GM12875 (cell line): Measurements from ENCODE around the gene PIGV.

ENCODE experiments used
- H3K4me3 ChIP-seq: one replicate; pipeline ENCODE4 v1.5.1; 2011; ENCODE audit warnings: low read depth, low read length, control low read depth
- TF ChIP-seq, protein P1 (sequence below): IDR thresholded peaks from 2 replicates; pipeline ENCODE4 v1.5.1; 2011; ENCODE audit warnings: low read depth, mild to moderate bottlenecking, control low read depth, inconsistent platforms, low read length, moderate library complexity, borderline replicate concordance; ENCODE audit not compliant: insufficient read depth

PIGV gene

DNA sequence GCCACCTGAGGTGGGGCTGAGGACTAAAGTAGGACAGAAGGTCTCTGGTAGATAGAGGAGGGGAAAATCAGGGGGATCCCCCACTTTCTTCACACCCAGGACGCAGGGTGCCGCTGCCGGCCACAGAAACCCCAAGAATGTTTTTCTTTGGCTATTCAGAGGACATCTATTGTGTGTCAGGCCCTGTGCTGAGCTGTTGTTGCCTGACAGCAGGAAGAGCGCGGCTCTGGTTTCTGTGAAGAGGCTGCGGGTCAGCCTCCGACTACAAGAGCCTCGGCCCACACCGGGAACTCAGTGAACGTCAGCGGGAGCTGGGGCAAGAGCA lies 407 bp upstream of the PIGV start:
- peak overlapping the region; percentile 52 for H3K4me3 ChIP-seq
- TF ChIP-seq, protein P1, sequence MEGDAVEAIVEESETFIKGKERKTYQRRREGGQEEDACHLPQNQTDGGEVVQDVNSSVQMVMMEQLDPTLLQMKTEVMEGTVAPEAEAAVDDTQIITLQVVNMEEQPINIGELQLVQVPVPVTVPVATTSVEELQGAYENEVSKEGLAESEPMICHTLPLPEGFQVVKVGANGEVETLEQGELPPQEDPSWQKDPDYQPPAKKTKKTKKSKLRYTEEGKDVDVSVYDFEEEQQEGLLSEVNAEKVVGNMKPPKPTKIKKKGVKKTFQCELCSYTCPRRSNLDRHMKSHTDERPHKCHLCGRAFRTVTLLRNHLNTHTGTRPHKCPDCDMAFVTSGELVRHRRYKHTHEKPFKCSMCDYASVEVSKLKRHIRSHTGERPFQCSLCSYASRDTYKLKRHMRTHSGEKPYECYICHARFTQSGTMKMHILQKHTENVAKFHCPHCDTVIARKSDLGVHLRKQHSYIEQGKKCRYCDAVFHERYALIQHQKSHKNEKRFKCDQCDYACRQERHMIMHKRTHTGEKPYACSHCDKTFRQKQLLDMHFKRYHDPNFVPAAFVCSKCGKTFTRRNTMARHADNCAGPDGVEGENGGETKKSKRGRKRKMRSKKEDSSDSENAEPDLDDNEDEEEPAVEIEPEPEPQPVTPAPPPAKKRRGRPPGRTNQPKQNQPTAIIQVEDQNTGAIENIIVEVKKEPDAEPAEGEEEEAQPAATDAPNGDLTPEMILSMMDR = no peak

DNA sequence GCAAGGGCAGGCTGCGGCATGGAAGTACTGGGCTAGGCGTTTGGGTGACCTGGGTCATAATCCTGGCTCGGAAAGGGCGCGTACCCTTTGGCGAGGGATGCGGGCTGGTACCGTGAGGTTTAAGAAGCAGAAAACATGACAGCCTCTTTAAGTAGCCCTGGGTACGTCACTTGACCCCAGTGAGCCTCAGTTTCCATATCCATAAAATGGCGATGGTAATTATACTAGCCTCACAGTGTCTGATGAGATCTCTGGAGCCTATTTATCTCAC lies 700 bp downstream of the PIGV start:
- peak overlapping the region; percentile 52 for H3K4me3 ChIP-seq
- TF ChIP-seq, protein P1 = no peak

DNA sequence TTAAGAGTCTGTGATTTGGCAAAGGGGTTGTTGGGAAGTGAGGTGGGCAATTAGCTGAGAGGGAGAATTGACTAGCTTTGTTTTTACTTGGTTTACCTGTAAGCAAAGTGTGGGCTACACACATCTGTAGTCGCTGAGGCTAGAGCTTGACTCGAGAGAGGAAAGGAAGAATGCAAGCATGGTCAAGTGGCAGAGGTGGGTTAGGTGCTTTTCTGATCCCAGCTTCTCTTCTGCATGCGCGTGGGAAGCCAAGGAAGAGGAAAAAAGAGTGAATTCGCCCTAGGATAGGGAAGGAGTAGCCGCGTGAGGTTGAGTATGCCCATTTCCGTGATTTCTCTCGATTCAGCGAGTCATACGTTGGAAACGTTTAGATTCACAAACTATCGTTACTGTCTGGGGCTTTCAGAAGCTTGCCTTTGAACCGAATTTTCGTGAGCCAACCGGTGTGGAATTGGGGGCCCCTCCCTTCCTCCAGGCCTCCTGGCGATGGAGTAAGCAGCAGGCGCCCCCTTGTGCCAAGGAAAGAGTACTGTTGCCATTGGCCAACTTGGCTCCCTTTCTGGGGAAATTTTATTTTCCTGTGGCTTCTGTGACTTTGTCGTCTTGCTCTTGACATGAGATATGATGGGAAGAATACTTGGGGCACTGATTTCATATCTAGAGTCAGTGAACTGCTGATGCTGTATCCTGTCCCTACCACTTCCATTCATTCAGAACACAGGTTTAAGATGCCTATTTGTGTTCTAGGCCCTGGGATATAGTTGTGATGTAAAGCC lies 1.3 kb downstream of the PIGV start:
- peak overlapping the region; percentile 52 for H3K4me3 ChIP-seq
- TF ChIP-seq, protein P1 = peak; percentile 91

DNA sequence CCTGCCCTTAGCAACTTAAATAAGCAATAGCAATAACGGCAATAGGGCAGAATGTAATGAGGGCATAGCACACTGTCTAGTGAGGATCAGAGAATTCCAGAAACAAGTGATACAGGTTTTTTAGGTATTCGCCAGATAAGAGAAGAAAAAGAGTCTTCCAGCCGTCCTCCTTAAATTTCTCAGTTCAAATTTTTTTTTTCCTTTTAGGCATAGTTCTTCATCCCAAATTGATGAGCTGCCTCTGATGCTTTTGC lies 1.8 kb downstream of the PIGV start:
- H3K4me3 ChIP-seq = no peak overlapping the region
- TF ChIP-seq, protein P1 = no peak

DNA sequence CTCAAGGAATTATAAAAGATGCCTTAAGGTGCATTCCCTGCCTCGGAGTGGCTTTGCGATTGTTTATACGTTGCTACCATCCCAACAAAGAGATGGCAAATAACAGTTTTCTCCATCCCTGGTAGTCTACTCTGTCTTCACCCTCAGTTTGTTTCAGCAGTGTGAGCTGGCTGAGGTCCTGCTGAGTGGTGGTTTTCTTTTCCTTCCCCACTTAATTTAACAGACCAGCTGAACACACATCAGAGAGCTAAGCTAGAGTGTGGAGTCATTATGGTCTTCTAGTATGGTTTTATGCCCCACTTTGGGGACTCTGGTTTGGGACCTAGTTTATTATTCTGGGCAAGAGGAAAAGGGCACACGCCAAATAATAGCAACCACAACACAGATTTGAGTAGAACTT lies 2.2 kb downstream of the PIGV start:
- TF ChIP-seq, protein P1 = no peak
- no peak overlapping the region for H3K4me3 ChIP-seq

DNA sequence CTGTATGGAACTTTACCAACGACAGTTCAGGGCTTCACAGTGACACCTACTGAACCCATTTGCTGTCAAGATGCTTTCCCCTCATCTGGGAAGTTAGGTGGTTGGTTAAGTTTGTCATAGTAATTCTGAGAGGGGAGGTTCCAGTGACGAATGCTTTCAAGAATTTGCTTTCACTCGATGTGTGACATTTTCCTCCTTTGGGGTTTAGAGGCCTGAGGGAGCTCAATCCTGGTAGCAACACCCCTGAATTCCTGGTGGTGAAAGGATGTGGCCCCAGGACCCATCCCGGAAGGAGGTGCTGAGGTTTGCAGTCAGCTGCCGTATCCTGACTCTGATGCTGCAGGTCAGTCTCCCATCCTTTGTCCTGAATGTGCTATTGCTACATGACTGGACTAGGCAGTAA lies 2.8 kb downstream of the PIGV start:
- TF ChIP-seq, protein P1 = no peak
- no peak overlapping the region for H3K4me3 ChIP-seq

DNA sequence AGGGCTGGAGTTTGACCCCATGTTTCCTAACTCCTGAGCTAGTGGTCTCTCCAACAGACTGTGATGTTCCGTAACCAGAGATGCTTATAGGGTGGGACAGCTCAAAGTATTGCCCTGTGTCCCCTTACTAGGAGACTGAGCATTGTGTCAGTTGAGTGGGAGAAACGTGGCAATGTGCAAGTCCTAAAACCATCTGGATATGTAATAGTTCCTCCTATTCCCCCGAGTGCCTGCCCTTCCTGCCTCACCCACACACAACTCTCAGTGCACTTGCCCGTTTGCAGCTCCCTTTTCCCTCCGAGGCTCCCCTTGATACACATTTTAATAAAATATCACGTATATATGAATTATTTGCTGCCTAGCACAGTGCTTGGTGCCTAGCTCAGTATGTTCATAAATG lies 3.4 kb downstream of the PIGV start:
- TF ChIP-seq, protein P1 = no peak
- no peak overlapping the region for H3K4me3 ChIP-seq
